ENCODE measurements around the gene RIGI.
A peak's percentile ranks its signal among the peaks of the same experiment; 100 is the strongest.
"Not testable (repeated sequence)": the region's sequence is repeated elsewhere in the genome, so short reads cannot be mapped to it uniquely, and the experiment has no call there.

The RIGI gene

GRCh38 chr9:32525709-32526030 lies 326 bp downstream of the RIGI start:
- no peak for DNase-seq

- DNase-seq, result peak; percentile 85
Measured at GRCh38 chr9:32524892-32525708, 896 bp downstream of the RIGI start.

- DNase-seq, result not testable (repeated sequence)
Measured at GRCh38 chr9:32524558-32524891, 1.5 kb downstream of the RIGI start.

- DNase-seq, result no peak
Measured at GRCh38 chr9:32523910-32524309, 2.1 kb downstream of the RIGI start.

- no peak for DNase-seq
Measured at GRCh38 chr9:32518276-32518675, 7.7 kb downstream of the RIGI start.

GRCh38 chr9:32516241-32516640 lies 9.8 kb downstream of the RIGI start:
- DNase-seq, result no peak

- no peak for DNase-seq
Measured at GRCh38 chr9:32508728-32509127, 17.3 kb downstream of the RIGI start.

GRCh38 chr9:32503008-32503407 lies 23.0 kb downstream of the RIGI start:
- no peak for DNase-seq

- DNase-seq, result no peak
Measured at GRCh38 chr9:32502464-32502863, 23.5 kb downstream of the RIGI start.

- DNase-seq, result no peak
Measured at GRCh38 chr9:32501868-32502267, 24.1 kb downstream of the RIGI start.

GRCh38 chr9:32500768-32501167 lies 25.2 kb downstream of the RIGI start:
- DNase-seq, result no peak

- DNase-seq, result no peak
Measured at GRCh38 chr9:32497921-32498320, 28.1 kb downstream of the RIGI start.

- DNase-seq, result no peak
Measured at GRCh38 chr9:32490601-32491000, 35.4 kb downstream of the RIGI start.

GRCh38 chr9:32487981-32488380 lies 38.0 kb downstream of the RIGI start:
- DNase-seq, result no peak

- no peak for DNase-seq
Measured at GRCh38 chr9:32486839-32487562, 39.0 kb downstream of the RIGI start.

- DNase-seq, result no peak
Measured at GRCh38 chr9:32483343-32483742, 42.7 kb downstream of the RIGI start.
